IMR-90 (cell line): ENCODE measurements around the gene TFIP11. TPM values are rescaled to one million over a fixed set of nuclear protein-coding genes. Genes with fewer than 3 reads are reported as not detected.
A peak's percentile ranks its signal among the peaks of the same experiment; 100 is the strongest.

ENCODE experiments used
- ATAC-seq: fragments of 200-7000 bp; cut with Tn5 transposase; 2 replicates; pipeline ENCODE4 v1.9.1; 2020; ENCODE audit warnings: low read depth, mild to moderate bottlenecking, moderate library complexity
- BruUV-seq: library from RNA; stranded (reverse); fragments of 400-500 nt; replicated peaks from 2 replicates; lab custom pipeline; 2021; lab: Mats Ljungman, UMichigan
- CTCF ChIA-PET: fragments of 300-600 bp; formaldehyde crosslinking; extraction: SDS; loops from one replicate; lab custom pipeline; 2021; ENCODE audit warnings: antibody characterized with exemption; lab: Yijun Ruan, JAX
- POLR2A ChIA-PET: fragments of 300-600 bp; sonication (Branson Sonifier 250); formaldehyde crosslinking; loops from one replicate; lab custom pipeline; 2022; ENCODE audit warnings: antibody characterized with exemption; ENCODE audit not compliant: unreplicated experiment; lab: Charles Lee
- DNase-seq: peaks from one replicate; pipeline ENCODE4 v3.0.0; 2013
- H2AFZ ChIP-seq: replicated peaks from 2 replicates; pipeline ENCODE3; 2013; ENCODE audit warnings: low read length, mild to moderate bottlenecking; ENCODE audit not compliant: poor library complexity
- H2AK5ac ChIP-seq: 2 replicates; pipeline ENCODE4 v1.6.1; 2013; ENCODE audit warnings: low read depth, low read length, inconsistent platforms
- H2AK9ac ChIP-seq: replicated peaks from 2 replicates; pipeline ENCODE3; 2013; ENCODE audit warnings: mild to moderate bottlenecking, low read depth, low read length, moderate library complexity; ENCODE audit not compliant: poor library complexity
- H2BK120ac ChIP-seq: 2 replicates; pipeline ENCODE4 v1.6.1; 2013; ENCODE audit warnings: low read depth, low read length, inconsistent platforms
- H2BK15ac ChIP-seq: 3 replicates; pipeline ENCODE4 v1.6.1; 2013; ENCODE audit warnings: low read depth, low read length, inconsistent platforms
- H2BK20ac ChIP-seq: 2 replicates; pipeline ENCODE4 v1.6.1; 2013; ENCODE audit warnings: low read depth, mild to moderate bottlenecking, inconsistent platforms, low read length, moderate library complexity
- H2BK5ac ChIP-seq: 2 replicates; pipeline ENCODE4 v1.6.1; 2013; ENCODE audit warnings: mild to moderate bottlenecking, low read depth, low read length, inconsistent platforms; ENCODE audit not compliant: poor library complexity, severe bottlenecking
- H3K14ac ChIP-seq: replicated peaks from 2 replicates; pipeline ENCODE4 v1.6.1; 2013; ENCODE audit warnings: low read depth, low read length, inconsistent platforms
- H3K18ac ChIP-seq: 2 replicates; pipeline ENCODE4 v1.6.1; 2013; ENCODE audit warnings: low read depth, low read length, control low read depth
- H3K23ac ChIP-seq: 2 replicates; pipeline ENCODE4 v1.6.1; 2013; ENCODE audit warnings: low read depth, low read length, inconsistent platforms
- H3K27ac ChIP-seq: 2 replicates; pipeline ENCODE4 v1.5.1; 2013; ENCODE audit warnings: mild to moderate bottlenecking, control low read depth, low read length; ENCODE audit not compliant: insufficient read depth
- H3K27me3 ChIP-seq: 2 replicates; pipeline ENCODE4 v1.6.1; 2013; ENCODE audit warnings: low read length; ENCODE audit not compliant: control insufficient read depth, insufficient read depth
- H3K36me3 ChIP-seq: 2 replicates; pipeline ENCODE4 v1.6.1; 2013; ENCODE audit warnings: low read length, mixed read lengths; ENCODE audit not compliant: control insufficient read depth, insufficient read depth
- H3K4ac ChIP-seq: 2 replicates; pipeline ENCODE4 v1.6.1; 2013; ENCODE audit warnings: low read depth, low read length, inconsistent platforms
- H3K4me1 ChIP-seq: 2 replicates; pipeline ENCODE4 v1.6.1; 2013; ENCODE audit warnings: low read length, mixed read lengths; ENCODE audit not compliant: control insufficient read depth, insufficient read depth
- H3K4me2 ChIP-seq: 2 replicates; pipeline ENCODE4 v1.6.1; 2013; ENCODE audit warnings: low read depth, mild to moderate bottlenecking, control low read depth, low read length, moderate library complexity
- H3K4me3 ChIP-seq: 2 replicates; pipeline ENCODE4 v1.5.1; 2013; ENCODE audit warnings: low read depth, mild to moderate bottlenecking, control low read depth, low read length, moderate library complexity; ENCODE audit not compliant: insufficient read depth
- H3K56ac ChIP-seq: 2 replicates; pipeline ENCODE4 v1.6.1; 2013; ENCODE audit warnings: low read length, inconsistent platforms; ENCODE audit not compliant: insufficient read depth; ENCODE audit errors: extremely low read depth
- H3K79me1 ChIP-seq, 2 experiments: 2 replicates each; pipeline ENCODE4 v1.6.1; 2013; ENCODE audit warnings: low read length in 2 of 2, inconsistent platforms in 1 of 2, low read depth in 1 of 2
- H3K9ac ChIP-seq: 2 replicates; pipeline ENCODE4 v1.6.1; 2013; ENCODE audit warnings: low read depth, low read length, control low read depth
- H3K9me1 ChIP-seq: 2 replicates; pipeline ENCODE4 v1.6.1; 2013; ENCODE audit warnings: low read length, inconsistent platforms; ENCODE audit not compliant: insufficient read depth
- H3K9me3 ChIP-seq: 2 replicates; pipeline ENCODE4 v1.6.1; 2013; ENCODE audit warnings: low read length; ENCODE audit not compliant: control insufficient read depth, insufficient read depth
- H4K20me1 ChIP-seq: 2 replicates; pipeline ENCODE4 v1.6.1; 2013; ENCODE audit warnings: low read length, inconsistent platforms; ENCODE audit not compliant: insufficient read depth
- H4K5ac ChIP-seq: 2 replicates; pipeline ENCODE4 v1.6.1; 2013; ENCODE audit warnings: mild to moderate bottlenecking, low read depth, low read length, control low read depth
- H4K8ac ChIP-seq, 2 experiments: 2 replicates each; pipeline ENCODE4 v1.6.1; 2013; ENCODE audit warnings: low read depth in 2 of 2, low read length in 2 of 2, control low read depth in 1 of 2, inconsistent platforms in 1 of 2
- H4K91ac ChIP-seq: 2 replicates; pipeline ENCODE4 v1.6.1; 2013; ENCODE audit warnings: low read depth, low read length, inconsistent platforms; ENCODE audit not compliant: insufficient read depth
- BHLHE40 ChIP-seq: fragments of 150-350 bp; IDR thresholded peaks from 2 replicates; pipeline ENCODE4 v1.6.1; 2016; ENCODE audit warnings: mild to moderate bottlenecking, low read depth, low read length
- CEBPB ChIP-seq: IDR thresholded peaks from 2 replicates; pipeline ENCODE4 v1.6.1; 2012; ENCODE audit warnings: low read depth, low read length, improper control_type of control experiment
- CHD1 ChIP-seq: IDR thresholded peaks from 2 replicates; pipeline ENCODE4 v1.6.1; 2012; ENCODE audit warnings: low read depth, low read length, improper control_type of control experiment
- MAZ ChIP-seq: IDR thresholded peaks from 2 replicates; pipeline ENCODE4 v1.6.1; 2012; ENCODE audit warnings: low read depth, mild to moderate bottlenecking, low read length, improper control_type of control experiment, moderate library complexity, borderline replicate concordance
- MXI1 ChIP-seq: IDR thresholded peaks from 2 replicates; pipeline ENCODE4 v1.6.1; 2012; ENCODE audit warnings: low read depth, mild to moderate bottlenecking, low read length, moderate library complexity, borderline replicate concordance
- POLR2A ChIP-seq: IDR thresholded peaks from 2 replicates; pipeline ENCODE4 v1.6.1; 2012; ENCODE audit warnings: mild to moderate bottlenecking, low read depth, low read length
- RCOR1 ChIP-seq: IDR thresholded peaks from 2 replicates; pipeline ENCODE4 v1.6.1; 2012; ENCODE audit warnings: mild to moderate bottlenecking, low read length, improper control_type of control experiment; ENCODE audit not compliant: insufficient replicate concordance
- SMC3 ChIP-seq: fragments of 150-350 bp; IDR thresholded peaks from 2 replicates; pipeline ENCODE4 v1.6.1; 2016; ENCODE audit warnings: low read depth, mild to moderate bottlenecking, antibody characterized with exemption, low read length, moderate library complexity
- WGBS, 2 experiments: methylation state at CpG; one replicate each; pipeline versions ENCODE4 v1.1.5 to v1.1.7; 2013; ENCODE audit warnings: missing lambda C conversion rate in 2 of 2; ENCODE audit not compliant: insufficient read length in 1 of 2; ENCODE audit errors: extremely low coverage in 2 of 2; 5-methylcytosine and 5-hydroxymethylcytosine counted together
- dilution Hi-C: fragments of 300-500 bp; cut with HindIII; formaldehyde crosslinking; loops from one replicate; pipeline ENCODE4 v1.14.3; 2018; ENCODE audit warnings: low sequenced_read_pairs; ENCODE audit not compliant: unreplicated experiment
- in situ Hi-C: fragments of 300-500 bp; cut with MboI; formaldehyde crosslinking; loops from 3 replicates; pipeline ENCODE4 v1.14.3; 2019; ENCODE audit warnings: low sequenced_read_pairs, inconsistent platforms, mixed read lengths
- intact Hi-C: fragments of 100-400 bp; cut with micrococcal nuclease; formaldehyde crosslinking; loops from 2 replicates; pipeline ENCODE4 v1.10.0; 2022
- polyA plus RNA-seq, 3 experiments: library from polyadenylated mRNA; depleted of rRNA; stranded (reverse); fragments of >200 nt; gene quantifications; 2 replicates each; pipeline ENCODE4 v1.2.3, GENCODE V29; 2012; ENCODE audit warnings: low replicate concordance in 1 of 3
- total RNA-seq: library from RNA; depleted of rRNA; stranded (reverse); fragments of >200 nt; gene quantifications from 2 replicates; pipeline ENCODE4 v1.2.3, GENCODE V29; 2012

Gene TFIP11
- total and polyA plus RNA-seq, 2 of the 4 experiments (the other 2 are of a cell fraction): 22.5 to 43.2 TPM

DNA sequence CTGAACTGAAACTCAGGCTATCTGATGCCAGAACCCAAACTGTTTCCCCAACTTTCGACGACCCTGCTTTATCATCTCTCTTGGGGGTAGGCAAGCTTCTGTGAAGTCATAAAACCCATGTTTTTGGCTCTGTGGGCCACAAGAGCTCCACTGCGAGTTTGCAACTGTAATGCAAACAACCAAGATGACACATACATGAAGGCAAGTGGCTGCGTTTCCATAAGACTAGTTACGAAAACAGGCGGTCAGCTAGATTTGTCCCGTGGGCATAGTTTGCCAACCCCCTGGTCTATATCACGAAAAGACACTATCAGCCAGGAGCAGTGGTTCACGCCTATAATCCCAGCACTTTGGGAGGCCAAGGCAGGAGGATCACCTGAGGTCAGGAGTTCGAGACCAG, 40.2 kb upstream of the TFIP11 start:
- Histone ChIP-seq H2AK9ac (peak overlapping the region; percentile 65), H2BK20ac (peak overlapping the region; percentile 90), H3K36me3 (no peaks in the 10 kb centered on the region), H3K56ac (peak overlapping the region; percentile 26; the same call in 1 of the 2 replicates), H4K20me1 (no peaks in the 10 kb centered on the region), H3K27me3 (no peaks in the 10 kb centered on the region), H4K8ac (peak overlapping the region; percentile 77 to 93), H4K91ac (peak overlapping the region; percentile 98), H2BK120ac (peak overlapping the region; percentile 91), H3K9me3 (no peaks in the 10 kb centered on the region), H2AFZ (no peak overlapping the region), H3K18ac (peak overlapping the region; percentile 69), H3K79me1 (peaks cover 44 to 75% of the 10 kb centered on the region in 2 experiments), H3K9ac (no peak overlapping the region), H3K4ac (peak overlapping the region; percentile 97), H3K27ac (peak overlapping the region; percentile 96), H3K4me1 (peaks cover 23% of the 10 kb centered on the region), H2BK5ac (peak overlapping the region; percentile 87), H3K4me2 (no peak overlapping the region), H4K5ac (peak overlapping the region; percentile 94), H3K9me1 (peaks cover 37% of the 10 kb centered on the region), H2BK15ac (peak overlapping the region; percentile 87; the same call in 2 of the 3 replicates), H2AK5ac (peak overlapping the region; percentile 92), H3K14ac (peak overlapping the region; percentile 78), H3K23ac (peak overlapping the region; percentile 79; the same call in 1 of the 2 replicates), H3K4me3 (no peak overlapping the region)
- TF ChIP-seq POLR2A: no peak
- no peak for TF ChIP-seq RCOR1
- 0 out of 2 replicates have a peak, but pooled peaks have one; percentile 29 for TF ChIP-seq CEBPB
- no peak for TF ChIP-seq SMC3
- no peak for TF ChIP-seq CHD1
- TF ChIP-seq BHLHE40: no peak
- no peak for TF ChIP-seq MAZ
- no peak for TF ChIP-seq MXI1
- in situ Hi-C loops: no loop called here
- CTCF ChIA-PET: interaction anchor here (0.7 kb wide), 1 partner anchor 1322 kb away, joined by 3 read pairs; no protein-coding TSS in a partner anchor
- dilution Hi-C loops: no loop called here
- WGBS, 2 experiments: 100% methylated on average over 1 of the region's 10 CpGs; no CpG with 5 or more reads in 1 of the 2 experiments
- DNase-seq: peak; percentile 73
- POLR2A ChIA-PET: no interaction called here
- intact Hi-C loops: no loop called here
- no TSS peak for BruUV-seq
- ATAC-seq: no peak
